Measurements from ENCODE around the gene CCR5AS.

Gene CCR5AS

GRCh38 chr3:46365737-46366524 lies 40.9 kb downstream of the CCR5AS start:
- DNase-seq (ENCODE audit: low spot score) = no peak
- ATAC-seq = no peak
- intact Hi-C loops (cut with DNase I) = no loop called here

- no peak for ATAC-seq
- no peak for DNase-seq (ENCODE audit: low spot score)
- intact Hi-C loops (cut with DNase I) = no loop called here
Measured at GRCh38 chr3:46365041-46365440, 41.8 kb downstream of the CCR5AS start.

- DNase-seq (ENCODE audit: low spot score) (no peak), ATAC-seq (peak; percentile 65)
- intact Hi-C loops (cut with DNase I) = no loop called here
Measured at GRCh38 chr3:46361408-46362283, 45.2 kb downstream of the CCR5AS start.

- peak; percentile 44 for ATAC-seq
- no peak for DNase-seq (ENCODE audit: low spot score)
- intact Hi-C loops (cut with DNase I) = no loop called here
Measured at GRCh38 chr3:46360907-46361306, 46.0 kb downstream of the CCR5AS start.

GRCh38 chr3:46359733-46360493 lies 47.0 kb downstream of the CCR5AS start:
- ATAC-seq = peak; percentile 50
- DNase-seq (ENCODE audit: low spot score) = no peak
- intact Hi-C loops (cut with DNase I) = no loop called here

GRCh38 chr3:46358466-46358865 lies 48.4 kb downstream of the CCR5AS start:
- intact Hi-C loops (cut with DNase I) = no loop called here
- DNase-seq (ENCODE audit: low spot score) = no peak
- no peak for ATAC-seq

- no peak for ATAC-seq
- intact Hi-C loops (cut with DNase I) = no loop called here
- no peak for DNase-seq (ENCODE audit: low spot score)
Measured at GRCh38 chr3:46356909-46357308, 50.0 kb downstream of the CCR5AS start.

GRCh38 chr3:46356276-46356675 lies 50.6 kb downstream of the CCR5AS start:
- intact Hi-C loops (cut with DNase I) = no loop called here
- ATAC-seq = no peak
- DNase-seq (ENCODE audit: low spot score) = no peak

- DNase-seq (ENCODE audit: low spot score) = no peak
- ATAC-seq = no peak
- intact Hi-C loops (cut with DNase I) = no loop called here
Measured at GRCh38 chr3:46354984-46355383, 51.9 kb downstream of the CCR5AS start.

- intact Hi-C loops (cut with DNase I) = no loop called here
- no peak for ATAC-seq
- no peak for DNase-seq (ENCODE audit: low spot score)
Measured at GRCh38 chr3:46354478-46354877, 52.4 kb downstream of the CCR5AS start.

GRCh38 chr3:46353647-46354410 lies 53.0 kb downstream of the CCR5AS start, which contains the start of gene CCR2:
TSS of gene CCR2 (plus strand) at chr3:46354111. CDS start at chr3:46357528, 3,417 bp downstream.
- DNase-seq (ENCODE audit: low spot score) = no peak
- ATAC-seq = no peak

GRCh38 chr3:46353090-46353489 lies 53.8 kb downstream of the CCR5AS start:
- ATAC-seq (no peak), DNase-seq (ENCODE audit: low spot score) (no peak)
- intact Hi-C loops (cut with DNase I) = no loop called here

More at GRCh38 chr3:46353647-46354410, 53.0 kb downstream of the CCR5AS start, which contains the start of gene CCR2:
- intact Hi-C loops (cut with DNase I) = no loop called here

- DNase-seq (ENCODE audit: low spot score) = no peak
- ATAC-seq = no peak
- intact Hi-C loops (cut with DNase I) = no loop called here
Measured at GRCh38 chr3:46351646-46352045, 55.2 kb downstream of the CCR5AS start.

- DNase-seq (ENCODE audit: low spot score) (no peak), ATAC-seq (no peak)
- intact Hi-C loops (cut with DNase I) = no loop called here
Measured at GRCh38 chr3:46350262-46350565, 56.7 kb downstream of the CCR5AS start.

GRCh38 chr3:46349484-46350261 lies 57.2 kb downstream of the CCR5AS start:
- ATAC-seq = no peak
- intact Hi-C loops (cut with DNase I) = no loop called here
- DNase-seq (ENCODE audit: low spot score) = no peak

- no peak for DNase-seq (ENCODE audit: low spot score)
- no peak for ATAC-seq
- intact Hi-C loops (cut with DNase I) = no loop called here
Measured at GRCh38 chr3:46348823-46349482, 57.9 kb downstream of the CCR5AS start.

GRCh38 chr3:46344476-46344875 lies 62.4 kb downstream of the CCR5AS start:
- no peak for DNase-seq (ENCODE audit: low spot score)
- intact Hi-C loops (cut with DNase I) = no loop called here
- no peak for ATAC-seq

GRCh38 chr3:46338840-46339239 lies 68.0 kb downstream of the CCR5AS start:
- no peak for ATAC-seq
- intact Hi-C loops (cut with DNase I) = no loop called here
- no peak for DNase-seq (ENCODE audit: low spot score)

All from sciatic nerve (tissue), 2 donors.